ENCODE measurements around the gene SCN8A.

SCN8A gene

GRCh38 chr12:51753980-51754675 lies 163.1 kb downstream of the SCN8A start:
- no peaks in the 10 kb centered on the region for H3K79me2 ChIP-seq (ENCODE audit: control insufficient read depth, insufficient read depth, low read length, poor library complexity)
- no peak overlapping the region for H3K27ac ChIP-seq (ENCODE audit: low read depth, low read length)
- H3K4me1 ChIP-seq (ENCODE audit: control insufficient read depth in 1 of 2, insufficient read depth in 2 of 2, low read length in 2 of 2): peaks cover 3 to 5% of the 10 kb centered on the region in 2 experiments
- H3K79me1 ChIP-seq (ENCODE audit: low read length): peaks cover 1% of the 10 kb centered on the region
- no peaks in the 10 kb centered on the region for H3K36me3 ChIP-seq (ENCODE audit: control insufficient read depth in 1 of 2, insufficient read depth in 2 of 2, low read length in 2 of 2)
- no peak overlapping the region for H4K12ac ChIP-seq (ENCODE audit: low read depth, low read length)
- H3K9me3 ChIP-seq (ENCODE audit: insufficient read depth, low read depth, low read length): no peaks in the 10 kb centered on the region
- H2BK120ac ChIP-seq (ENCODE audit: insufficient read depth, low read length, poor library complexity): no peak overlapping the region
- H2BK5ac ChIP-seq (ENCODE audit: low read depth, low read length, poor library complexity): no peak overlapping the region
- no peak overlapping the region for H3K9ac ChIP-seq (ENCODE audit: low read length)
- DNase-seq: peak in 1 of 2 donors; percentile 6
- no peak overlapping the region for H3K4me3 ChIP-seq (ENCODE audit: low read depth, low read length)
- no peak overlapping the region for H3K4ac ChIP-seq (ENCODE audit: low read depth, low read length)
- H4K91ac ChIP-seq (ENCODE audit: low read depth, low read length): no peak overlapping the region
- H3K27me3 ChIP-seq (ENCODE audit: insufficient read depth, low read length): no peaks in the 10 kb centered on the region
- no peak overlapping the region for H3K4me2 ChIP-seq (ENCODE audit: low read length)
- no peak overlapping the region for H3K18ac ChIP-seq (ENCODE audit: low read length)
- H4K8ac ChIP-seq (ENCODE audit: low read depth, low read length): no peak overlapping the region
- no peak overlapping the region for H3K14ac ChIP-seq (ENCODE audit: low read length)
- no peak overlapping the region for H3K23ac ChIP-seq (ENCODE audit: low read length)
- no peak overlapping the region for H2AK5ac ChIP-seq (ENCODE audit: low read length)
- no peak overlapping the region for H2BK12ac ChIP-seq (ENCODE audit: low read length)
- no peak overlapping the region for H2AFZ ChIP-seq (ENCODE audit: insufficient read depth, low read length, poor library complexity)

- Histone ChIP-seq H3K4me2 (ENCODE audit: low read length) (no peak overlapping the region), H2AK5ac (ENCODE audit: low read length) (no peak overlapping the region), H3K79me1 (ENCODE audit: low read length) (peaks cover 1% of the 10 kb centered on the region), H4K12ac (ENCODE audit: low read depth, low read length) (no peak overlapping the region), H2AFZ (ENCODE audit: insufficient read depth, low read length, poor library complexity) (no peak overlapping the region), H3K4me3 (ENCODE audit: low read depth, low read length) (no peak overlapping the region), H4K91ac (ENCODE audit: low read depth, low read length) (no peak overlapping the region), H3K79me2 (ENCODE audit: control insufficient read depth, insufficient read depth, low read length, poor library complexity) (no peaks in the 10 kb centered on the region), H3K4me1 (ENCODE audit: control insufficient read depth in 1 of 2, insufficient read depth in 2 of 2, low read length in 2 of 2) (peaks cover 3 to 5% of the 10 kb centered on the region in 2 experiments), H2BK120ac (ENCODE audit: insufficient read depth, low read length, poor library complexity) (no peak overlapping the region), H3K27ac (ENCODE audit: low read depth, low read length) (peak overlapping the region; percentile 16), H3K14ac (ENCODE audit: low read length) (no peak overlapping the region), H3K18ac (ENCODE audit: low read length) (no peak overlapping the region), H3K27me3 (ENCODE audit: insufficient read depth, low read length) (no peaks in the 10 kb centered on the region), H2BK5ac (ENCODE audit: low read depth, low read length, poor library complexity) (no peak overlapping the region), H3K23ac (ENCODE audit: low read length) (no peak overlapping the region), H4K8ac (ENCODE audit: low read depth, low read length) (no peak overlapping the region), H3K4ac (ENCODE audit: low read depth, low read length) (no peak overlapping the region), H3K36me3 (ENCODE audit: control insufficient read depth in 1 of 2, insufficient read depth in 2 of 2, low read length in 2 of 2) (no peaks in the 10 kb centered on the region), H3K9ac (ENCODE audit: low read length) (no peak overlapping the region), H2BK12ac (ENCODE audit: low read length) (no peak overlapping the region), H3K9me3 (ENCODE audit: insufficient read depth, low read depth, low read length) (no peaks in the 10 kb centered on the region)
- DNase-seq: peak; percentile 33 to 77
- WGBS (ENCODE audit: extremely low coverage, insufficient coverage, insufficient read length): no CpG with 5 or more reads among the region's 2 CpGs
Observed at GRCh38 chr12:51755251-51755650, 164.2 kb downstream of the SCN8A start.

DNA sequence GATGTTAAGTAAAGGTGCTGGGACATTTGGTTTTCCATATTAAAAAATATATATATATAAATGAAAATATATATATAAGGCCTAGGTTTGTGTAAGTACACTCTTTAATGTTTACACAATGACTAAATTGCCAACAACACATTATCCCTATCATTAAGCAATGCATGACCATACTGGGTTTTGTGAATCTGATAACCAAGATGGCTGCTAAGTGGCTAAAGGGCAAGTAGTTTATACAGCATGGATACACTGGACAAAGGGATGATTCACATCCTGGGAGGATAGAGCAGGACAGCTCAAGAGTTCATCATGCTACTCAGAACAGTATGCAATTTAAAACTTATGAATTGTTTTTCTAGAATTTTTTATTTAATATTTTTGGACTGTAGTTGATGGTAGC lies 168.1 kb downstream of the SCN8A start:
- H3K27ac ChIP-seq (ENCODE audit: low read depth, low read length): no peak overlapping the region
- H3K27me3 ChIP-seq (ENCODE audit: insufficient read depth, low read length): no peaks in the 10 kb centered on the region
- no peak overlapping the region for H3K4me2 ChIP-seq (ENCODE audit: low read length)
- H2BK120ac ChIP-seq (ENCODE audit: insufficient read depth, low read length, poor library complexity): no peak overlapping the region
- H3K36me3 ChIP-seq (ENCODE audit: control insufficient read depth in 1 of 2, insufficient read depth in 2 of 2, low read length in 2 of 2): no peaks in the 10 kb centered on the region
- H3K4ac ChIP-seq (ENCODE audit: low read depth, low read length): no peak overlapping the region
- no peak overlapping the region for H4K12ac ChIP-seq (ENCODE audit: low read depth, low read length)
- no peaks in the 10 kb centered on the region for H3K79me2 ChIP-seq (ENCODE audit: control insufficient read depth, insufficient read depth, low read length, poor library complexity)
- no peak overlapping the region for H2AFZ ChIP-seq (ENCODE audit: insufficient read depth, low read length, poor library complexity)
- H3K9ac ChIP-seq (ENCODE audit: low read length): no peak overlapping the region
- H2AK5ac ChIP-seq (ENCODE audit: low read length): no peak overlapping the region
- H3K4me1 ChIP-seq (ENCODE audit: control insufficient read depth in 1 of 2, insufficient read depth in 2 of 2, low read length in 2 of 2): peaks cover 3 to 5% of the 10 kb centered on the region in 2 experiments
- no peak overlapping the region for H2BK12ac ChIP-seq (ENCODE audit: low read length)
- H3K9me3 ChIP-seq (ENCODE audit: insufficient read depth, low read depth, low read length): no peaks in the 10 kb centered on the region
- no peak overlapping the region for H2BK5ac ChIP-seq (ENCODE audit: low read depth, low read length, poor library complexity)
- no peak overlapping the region for H3K18ac ChIP-seq (ENCODE audit: low read length)
- H3K23ac ChIP-seq (ENCODE audit: low read length): no peak overlapping the region
- H3K4me3 ChIP-seq (ENCODE audit: low read depth, low read length): no peak overlapping the region
- no peak overlapping the region for H4K91ac ChIP-seq (ENCODE audit: low read depth, low read length)
- H4K8ac ChIP-seq (ENCODE audit: low read depth, low read length): no peak overlapping the region
- peaks cover 1% of the 10 kb centered on the region for H3K79me1 ChIP-seq (ENCODE audit: low read length)
- H3K14ac ChIP-seq (ENCODE audit: low read length): no peak overlapping the region
- no peak for DNase-seq

DNA sequence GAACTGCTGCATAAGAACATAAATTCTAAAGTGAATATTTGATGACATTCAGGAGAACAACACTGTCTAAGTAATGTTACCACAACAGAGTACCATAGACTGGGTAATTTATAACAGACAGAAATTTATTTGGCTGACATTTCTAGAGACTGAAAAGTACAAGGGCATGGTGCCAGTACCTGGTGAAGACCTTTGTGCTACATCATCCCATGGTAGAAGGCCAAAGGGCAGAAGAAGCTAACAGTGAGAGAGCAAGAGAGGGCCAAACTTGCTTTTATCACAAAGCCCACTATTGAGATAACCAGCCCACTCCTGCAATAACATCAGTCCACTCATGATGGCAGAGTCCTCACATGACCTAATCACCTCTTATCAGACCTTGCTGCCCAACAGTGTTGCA lies 168.7 kb downstream of the SCN8A start:
- no peak for DNase-seq
- H4K12ac ChIP-seq (ENCODE audit: low read depth, low read length): no peak overlapping the region
- no peak overlapping the region for H3K4me2 ChIP-seq (ENCODE audit: low read length)
- H3K14ac ChIP-seq (ENCODE audit: low read length): no peak overlapping the region
- H3K4ac ChIP-seq (ENCODE audit: low read depth, low read length): no peak overlapping the region
- H3K4me1 ChIP-seq (ENCODE audit: control insufficient read depth in 1 of 2, insufficient read depth in 2 of 2, low read length in 2 of 2): peaks cover 3 to 5% of the 10 kb centered on the region in 2 experiments
- H3K36me3 ChIP-seq (ENCODE audit: control insufficient read depth in 1 of 2, insufficient read depth in 2 of 2, low read length in 2 of 2): no peaks in the 10 kb centered on the region
- H2BK12ac ChIP-seq (ENCODE audit: low read length): no peak overlapping the region
- no peaks in the 10 kb centered on the region for H3K9me3 ChIP-seq (ENCODE audit: insufficient read depth, low read depth, low read length)
- H3K4me3 ChIP-seq (ENCODE audit: low read depth, low read length): no peak overlapping the region
- H2AFZ ChIP-seq (ENCODE audit: insufficient read depth, low read length, poor library complexity): no peak overlapping the region
- no peak overlapping the region for H2BK5ac ChIP-seq (ENCODE audit: low read depth, low read length, poor library complexity)
- no peak overlapping the region for H3K27ac ChIP-seq (ENCODE audit: low read depth, low read length)
- no peak overlapping the region for H2AK5ac ChIP-seq (ENCODE audit: low read length)
- H4K91ac ChIP-seq (ENCODE audit: low read depth, low read length): no peak overlapping the region
- H4K8ac ChIP-seq (ENCODE audit: low read depth, low read length): no peak overlapping the region
- no peak overlapping the region for H3K9ac ChIP-seq (ENCODE audit: low read length)
- peaks cover 1% of the 10 kb centered on the region for H3K79me1 ChIP-seq (ENCODE audit: low read length)
- H3K27me3 ChIP-seq (ENCODE audit: insufficient read depth, low read length): no peaks in the 10 kb centered on the region
- no peak overlapping the region for H3K18ac ChIP-seq (ENCODE audit: low read length)
- H2BK120ac ChIP-seq (ENCODE audit: insufficient read depth, low read length, poor library complexity): no peak overlapping the region
- no peak overlapping the region for H3K23ac ChIP-seq (ENCODE audit: low read length)
- H3K79me2 ChIP-seq (ENCODE audit: control insufficient read depth, insufficient read depth, low read length, poor library complexity): no peaks in the 10 kb centered on the region
